AG09319 (cell line): ENCODE results near the gene SLC19A3.
"Not testable (repeated sequence)": the region's sequence is repeated elsewhere in the genome, so short reads cannot be mapped to it uniquely, and the experiment has no call there.

ENCODE experiments used
- DNase-seq: peaks from one replicate; pipeline ENCODE4 v3.0.0-alpha.2; 2010; ENCODE audit warnings: low read depth; ENCODE audit errors: extremely low read depth
- TF ChIP-seq, protein P1 (sequence below): IDR thresholded peaks from 2 replicates; pipeline ENCODE4 v1.5.1; 2011; ENCODE audit warnings: low read depth, mild to moderate bottlenecking, inconsistent platforms, low read length, moderate library complexity

Gene SLC19A3

GRCh38 chr2:227745594-227745993 is 27.8 kb upstream of the SLC19A3 start, which contains the start of gene SCYGR8:
Gene SCYGR8, plus strand, starts transcription at chr2:227745894. Its CDS starts 0 bp downstream, at chr2:227745894.
- TF ChIP-seq, protein P1, sequence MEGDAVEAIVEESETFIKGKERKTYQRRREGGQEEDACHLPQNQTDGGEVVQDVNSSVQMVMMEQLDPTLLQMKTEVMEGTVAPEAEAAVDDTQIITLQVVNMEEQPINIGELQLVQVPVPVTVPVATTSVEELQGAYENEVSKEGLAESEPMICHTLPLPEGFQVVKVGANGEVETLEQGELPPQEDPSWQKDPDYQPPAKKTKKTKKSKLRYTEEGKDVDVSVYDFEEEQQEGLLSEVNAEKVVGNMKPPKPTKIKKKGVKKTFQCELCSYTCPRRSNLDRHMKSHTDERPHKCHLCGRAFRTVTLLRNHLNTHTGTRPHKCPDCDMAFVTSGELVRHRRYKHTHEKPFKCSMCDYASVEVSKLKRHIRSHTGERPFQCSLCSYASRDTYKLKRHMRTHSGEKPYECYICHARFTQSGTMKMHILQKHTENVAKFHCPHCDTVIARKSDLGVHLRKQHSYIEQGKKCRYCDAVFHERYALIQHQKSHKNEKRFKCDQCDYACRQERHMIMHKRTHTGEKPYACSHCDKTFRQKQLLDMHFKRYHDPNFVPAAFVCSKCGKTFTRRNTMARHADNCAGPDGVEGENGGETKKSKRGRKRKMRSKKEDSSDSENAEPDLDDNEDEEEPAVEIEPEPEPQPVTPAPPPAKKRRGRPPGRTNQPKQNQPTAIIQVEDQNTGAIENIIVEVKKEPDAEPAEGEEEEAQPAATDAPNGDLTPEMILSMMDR: no peak
- no peak for DNase-seq

DNA sequence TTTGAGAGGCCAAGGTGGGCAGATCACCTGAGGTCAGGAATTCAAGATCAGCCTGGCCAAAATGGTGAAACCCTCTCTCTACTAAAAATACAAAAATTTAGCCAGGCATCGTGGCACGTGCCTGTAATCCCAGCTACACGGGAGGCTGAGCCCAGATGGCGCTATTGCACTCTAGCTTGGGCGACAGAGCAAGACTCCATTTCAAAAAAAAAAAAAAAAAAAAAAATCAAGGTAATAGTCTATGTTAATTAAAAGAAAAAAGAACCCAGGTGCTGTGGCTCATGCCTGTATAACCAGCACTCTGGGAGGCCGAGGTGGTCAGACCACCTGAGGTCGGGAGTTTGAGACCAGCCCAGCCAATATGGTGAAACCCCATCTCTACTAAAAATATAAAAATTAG is 22.9 kb upstream of the SLC19A3 start:
- not testable (repeated sequence) for DNase-seq

- TF ChIP-seq, protein P1: no peak
- DNase-seq: no peak
These were observed 21.5 kb upstream of the SLC19A3 start for GRCh38 chr2:227739351-227739750.

DNA sequence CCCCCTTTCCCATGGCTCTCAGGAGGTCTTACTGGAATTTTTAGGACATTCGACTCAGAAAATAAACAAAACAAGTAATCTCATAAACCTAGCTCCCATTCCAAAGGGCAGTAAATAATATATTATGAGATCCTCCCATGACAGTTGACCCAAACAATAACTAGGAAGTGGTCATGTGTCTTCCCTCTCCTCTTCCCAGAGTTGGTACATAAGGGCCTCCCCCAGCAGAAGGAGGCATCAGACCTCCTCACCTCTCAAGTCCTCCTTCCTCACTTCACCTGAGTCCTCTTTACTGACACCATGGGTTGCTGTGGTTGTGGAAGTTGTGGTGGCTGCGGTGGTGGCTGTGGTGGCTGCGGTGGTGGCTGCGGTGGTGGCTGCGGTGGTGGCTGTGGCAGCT is 10.2 kb upstream of the SLC19A3 start, which contains the start of gene SCYGR7:
Gene SCYGR7, plus strand, starts transcription at position 301 of the 400 bp plus-strand sequence. Its CDS starts 0 bp downstream, at position 301.
- TF ChIP-seq, protein P1: no peak
- no peak for DNase-seq

GRCh38 chr2:227724394-227725039 is 6.7 kb upstream of the SLC19A3 start, which contains the start of gene SCYGR6:
Gene SCYGR6, minus strand, starts transcription at chr2:227724757. Its CDS starts 0 bp downstream, at chr2:227724757.
- no peak for DNase-seq
- TF ChIP-seq, protein P1: no peak

DNA sequence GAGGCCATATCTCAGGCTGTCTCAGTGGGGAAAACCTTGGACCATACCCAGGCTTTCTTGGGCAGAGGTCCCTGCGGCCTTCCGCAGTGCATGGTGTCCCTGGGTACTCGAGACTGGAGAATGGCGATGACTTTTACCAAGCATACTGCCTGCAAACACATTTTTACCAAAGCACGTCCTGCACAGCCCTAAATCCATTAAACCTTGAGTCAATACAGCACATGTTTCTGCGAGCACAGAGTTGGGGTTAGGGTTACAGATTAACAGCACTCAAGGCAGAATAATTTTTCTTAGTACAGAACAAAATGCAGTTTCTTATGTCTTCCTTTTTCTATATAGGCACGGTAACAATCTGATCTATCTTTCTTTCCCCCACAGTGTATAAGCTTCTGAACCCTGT is 5.0 kb upstream of the SLC19A3 start:
- DNase-seq: not testable (repeated sequence)

GRCh38 chr2:227720680-227721079 is 2.9 kb upstream of the SLC19A3 start:
- DNase-seq: no peak
- TF ChIP-seq, protein P1: no peak

- TF ChIP-seq, protein P1: no peak
These were observed 1.8 kb upstream of the SLC19A3 start for GRCh38 chr2:227719641-227720040.

More at GRCh38 chr2:227719641-227720040, 1.8 kb upstream of the SLC19A3 start:
- no peak for DNase-seq
